ENCODE data around the gene PCDHGB3.
"Not testable (repeated sequence)": the region's sequence is repeated elsewhere in the genome, so short reads cannot be mapped to it uniquely, and the experiment has no call there.

PCDHGB3 gene

DNA sequence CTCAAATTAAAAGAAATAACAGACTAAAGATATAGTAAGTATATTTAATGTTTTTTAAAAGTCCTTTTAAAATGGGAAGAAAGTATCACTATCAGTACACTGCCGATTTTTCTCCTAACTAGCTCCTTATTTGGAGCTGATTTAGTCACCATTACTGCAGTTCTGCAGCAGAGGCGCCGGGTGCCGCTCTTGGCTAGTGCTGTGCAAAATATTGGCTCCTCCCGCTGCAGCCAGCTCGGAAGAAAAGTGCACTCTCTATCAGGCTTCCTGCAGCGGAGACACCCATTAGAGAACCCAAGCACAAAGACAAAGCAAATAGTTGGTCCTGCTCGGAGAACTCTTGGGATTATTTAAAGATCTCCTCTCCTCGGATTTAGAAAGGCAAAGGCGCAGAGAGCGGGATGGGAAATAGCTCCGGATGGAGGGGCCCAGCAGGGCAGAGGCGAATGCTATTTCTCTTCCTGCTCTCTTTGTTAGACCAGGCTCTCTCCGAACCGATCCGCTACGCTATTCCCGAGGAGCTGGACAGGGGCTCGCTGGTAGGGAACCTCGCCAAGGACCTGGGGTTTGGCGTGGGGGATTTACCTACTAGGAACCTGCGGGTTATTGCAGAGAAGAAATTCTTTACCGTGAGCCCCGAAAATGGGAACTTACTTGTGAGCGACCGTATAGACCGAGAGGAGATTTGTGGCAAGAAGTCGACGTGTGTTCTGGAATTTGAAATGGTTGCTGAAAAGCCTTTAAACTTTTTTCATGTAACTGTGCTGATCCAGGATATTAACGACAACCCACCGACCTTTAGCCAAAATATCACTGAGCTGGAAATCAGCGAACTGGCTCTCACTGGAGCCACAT is at the start of gene PCDHGB3:
Gene PCDHGB3 (plus strand): TSS at position 249 of the 855 bp plus-strand sequence. CDS start 153 bp downstream, at position 402.
- peak; percentile 79 for DNase-seq (ENCODE audit: low read depth)

DNA sequence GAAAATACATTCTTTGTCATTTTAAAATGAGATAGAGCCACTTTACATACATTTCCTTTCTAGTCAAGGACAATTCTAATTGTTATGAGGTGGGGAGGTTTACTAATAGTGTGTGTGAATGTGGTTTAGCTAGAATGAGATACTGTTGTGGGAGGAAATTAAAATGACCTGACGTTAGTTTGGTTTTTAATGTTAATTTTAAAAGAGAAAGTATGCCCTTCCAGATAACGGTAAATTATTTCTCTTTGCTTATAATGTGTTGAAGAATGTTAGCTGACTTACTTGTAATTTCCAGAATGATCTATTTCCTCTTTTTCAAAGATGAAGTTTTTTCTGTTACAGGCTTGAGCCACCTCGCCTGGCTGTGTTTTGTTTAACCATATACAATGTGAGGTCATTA is 47.8 kb upstream of the PCDHGB3 start:
- DNase-seq (ENCODE audit: low read depth), result no peak

DNA sequence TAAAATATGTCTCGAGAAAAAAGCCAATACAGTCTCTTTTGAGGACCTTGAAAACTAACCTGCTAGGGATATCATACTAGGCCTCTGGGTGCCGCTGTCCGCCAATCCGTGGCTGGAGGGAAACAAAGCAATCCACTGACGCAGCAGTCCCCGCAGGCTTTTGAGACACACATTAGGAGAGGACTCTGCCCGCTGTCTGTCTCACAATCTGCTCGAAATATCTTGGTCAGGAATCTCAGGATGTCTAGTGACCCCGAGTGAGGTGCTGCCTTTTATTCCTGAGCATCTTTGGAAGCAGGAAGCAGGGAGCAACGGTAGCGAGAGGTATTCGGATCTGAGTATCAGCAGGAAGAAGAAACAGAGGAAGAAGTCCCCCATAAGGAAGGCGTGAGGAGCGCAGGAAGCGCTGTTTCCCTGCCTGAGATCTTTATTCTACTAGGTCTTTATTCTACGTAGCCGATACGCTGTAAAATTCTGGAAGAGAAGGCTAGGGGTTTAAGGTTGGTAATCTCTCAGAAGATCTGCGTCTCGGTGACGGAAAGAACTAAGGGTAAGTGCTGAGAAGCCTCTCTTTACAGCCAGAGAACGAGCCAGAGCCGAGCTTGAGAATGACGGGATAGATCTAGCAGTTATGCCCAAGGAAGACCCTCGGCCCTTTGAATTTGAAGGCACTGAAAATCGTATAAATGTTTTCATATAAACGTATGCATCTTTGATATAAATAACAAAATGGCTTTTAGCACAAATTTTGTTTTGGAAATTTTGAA is 43.8 kb upstream of the PCDHGB3 start:
- peak; percentile 76 for DNase-seq (ENCODE audit: low read depth)

DNA sequence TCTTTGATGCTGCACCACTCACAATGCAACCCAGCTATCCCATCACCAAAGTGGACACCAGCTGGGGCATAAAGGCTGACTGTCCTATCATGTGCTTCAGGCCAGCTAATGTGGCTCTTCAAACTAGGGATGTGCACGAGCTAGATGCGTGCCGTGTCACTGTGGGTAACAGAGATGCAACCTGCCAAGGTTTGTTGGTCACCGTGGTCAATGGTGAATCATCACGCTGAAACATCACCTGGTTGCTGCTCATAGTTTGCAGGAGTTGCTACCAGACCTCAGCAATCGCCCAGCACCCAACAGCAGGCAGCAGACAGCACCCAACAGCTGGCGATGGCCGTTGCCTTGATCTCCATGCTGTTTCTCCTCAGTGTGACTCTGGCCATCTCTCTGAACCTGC is 41.8 kb upstream of the PCDHGB3 start:
- no peak for DNase-seq (ENCODE audit: low read depth)

DNA sequence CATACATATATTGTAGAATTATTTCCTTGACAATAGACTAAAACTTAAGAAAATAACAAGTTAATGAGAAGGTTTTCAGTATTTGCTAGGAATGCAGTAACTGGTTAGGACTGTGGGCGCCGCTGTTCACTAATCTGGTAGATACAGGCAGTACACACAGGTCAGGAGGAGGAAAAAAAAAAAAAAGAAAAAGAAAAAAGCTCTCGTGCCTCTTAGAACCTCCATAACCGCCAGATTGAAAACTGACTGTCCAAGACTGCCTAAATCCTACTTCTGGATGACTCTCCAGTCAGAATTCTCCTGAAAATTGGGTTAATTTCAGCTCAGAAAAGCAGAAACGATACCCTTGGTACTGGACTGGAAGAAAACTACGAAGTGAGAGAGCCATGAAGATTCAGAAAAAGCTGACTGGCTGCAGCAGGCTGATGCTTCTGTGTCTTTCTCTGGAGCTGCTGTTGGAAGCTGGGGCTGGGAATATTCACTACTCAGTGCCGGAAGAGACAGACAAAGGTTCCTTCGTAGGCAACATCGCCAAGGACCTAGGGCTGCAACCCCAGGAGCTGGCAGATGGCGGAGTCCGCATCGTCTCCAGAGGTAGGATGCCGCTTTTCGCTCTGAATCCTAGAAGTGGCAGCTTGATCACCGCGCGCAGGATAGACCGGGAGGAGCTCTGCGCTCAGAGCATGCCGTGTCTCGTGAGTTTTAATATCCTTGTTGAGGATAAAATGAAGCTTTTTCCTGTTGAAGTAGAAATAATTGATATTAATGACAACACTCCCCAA is 39.6 kb upstream of the PCDHGB3 start, which contains the start of gene PCDHGA1:
Gene PCDHGA1 (plus strand): TSS at position 216 of the 782 bp plus-strand sequence.
- peak; percentile 71 for DNase-seq (ENCODE audit: low read depth)

DNA sequence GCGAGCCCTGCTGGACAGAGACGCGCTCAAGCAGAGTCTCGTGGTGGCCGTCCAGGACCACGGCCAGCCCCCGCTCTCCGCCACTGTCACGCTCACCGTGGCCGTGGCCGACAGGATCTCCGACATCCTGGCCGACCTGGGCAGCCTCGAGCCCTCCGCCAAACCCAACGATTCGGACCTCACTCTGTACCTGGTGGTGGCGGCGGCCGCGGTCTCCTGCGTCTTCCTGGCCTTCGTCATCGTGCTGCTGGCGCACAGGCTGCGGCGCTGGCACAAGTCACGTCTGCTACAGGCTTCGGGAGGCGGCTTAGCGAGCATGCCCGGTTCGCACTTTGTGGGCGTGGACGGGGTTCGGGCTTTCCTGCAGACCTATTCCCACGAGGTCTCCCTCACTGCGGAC is 37.5 kb upstream of the PCDHGB3 start:
- DNase-seq (ENCODE audit: low read depth), result not testable (repeated sequence)

DNA sequence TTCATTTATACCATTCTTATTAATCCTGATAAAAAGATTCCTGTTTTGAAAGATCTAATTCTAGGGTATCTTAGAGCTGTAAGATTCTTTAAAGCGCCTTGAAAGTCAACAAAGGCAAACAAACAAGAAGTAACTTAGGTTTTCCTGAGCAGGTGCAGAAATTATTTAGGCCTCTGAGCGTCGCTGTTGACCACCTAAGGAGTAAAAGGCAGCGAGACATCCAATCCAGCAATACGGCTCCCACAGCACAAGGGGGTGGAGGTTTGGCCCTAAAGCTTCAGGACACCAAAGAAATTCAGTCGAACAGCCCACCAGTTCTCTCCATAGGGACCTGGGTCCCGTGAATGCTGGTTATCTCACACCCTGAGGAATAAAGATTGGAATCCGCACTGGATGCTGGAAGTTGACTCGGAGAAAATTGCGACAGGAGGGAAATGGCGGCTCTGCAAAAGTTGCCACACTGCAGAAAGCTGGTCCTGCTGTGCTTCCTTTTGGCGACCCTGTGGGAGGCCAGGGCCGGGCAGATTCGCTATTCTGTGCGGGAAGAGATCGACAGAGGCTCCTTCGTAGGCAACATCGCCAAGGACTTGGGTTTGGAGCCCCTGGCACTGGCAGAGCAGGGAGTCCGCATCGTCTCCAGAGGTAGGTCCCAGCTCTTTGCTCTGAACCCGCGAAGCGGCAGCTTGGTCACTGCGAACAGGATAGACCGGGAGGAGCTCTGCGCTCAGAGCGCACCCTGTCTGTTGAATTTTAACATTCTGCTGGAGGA is 31.3 kb upstream of the PCDHGB3 start, which contains the start of gene PCDHGA2:
Gene PCDHGA2 (plus strand): TSS at position 223 of the 769 bp plus-strand sequence.
- DNase-seq (ENCODE audit: low read depth), result peak; percentile 73

DNA sequence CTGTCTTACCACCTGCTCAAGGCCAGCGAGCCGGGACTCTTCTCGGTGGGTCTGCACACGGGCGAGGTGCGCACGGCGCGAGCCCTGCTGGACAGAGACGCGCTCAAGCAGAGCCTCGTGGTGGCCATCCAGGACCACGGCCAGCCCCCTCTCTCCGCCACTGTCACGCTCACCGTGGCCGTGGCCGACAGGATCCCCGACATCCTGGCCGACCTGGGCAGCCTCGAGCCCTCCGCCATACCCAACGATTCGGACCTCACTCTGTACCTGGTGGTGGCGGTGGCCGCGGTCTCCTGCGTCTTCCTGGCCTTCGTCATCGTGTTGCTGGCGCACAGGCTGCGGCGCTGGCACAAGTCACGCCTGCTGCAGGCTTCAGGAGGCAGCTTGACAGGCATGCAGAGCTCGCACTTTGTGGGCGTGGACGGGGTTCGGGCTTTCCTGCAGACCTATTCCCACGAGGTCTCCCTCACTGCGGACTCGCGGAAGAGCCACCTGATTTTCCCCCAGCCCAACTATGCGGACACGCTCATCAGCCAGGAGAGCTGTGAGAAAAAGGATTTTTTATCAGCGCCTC is 29.2 kb upstream of the PCDHGB3 start:
- not testable (repeated sequence) for DNase-seq (ENCODE audit: low read depth)

DNA sequence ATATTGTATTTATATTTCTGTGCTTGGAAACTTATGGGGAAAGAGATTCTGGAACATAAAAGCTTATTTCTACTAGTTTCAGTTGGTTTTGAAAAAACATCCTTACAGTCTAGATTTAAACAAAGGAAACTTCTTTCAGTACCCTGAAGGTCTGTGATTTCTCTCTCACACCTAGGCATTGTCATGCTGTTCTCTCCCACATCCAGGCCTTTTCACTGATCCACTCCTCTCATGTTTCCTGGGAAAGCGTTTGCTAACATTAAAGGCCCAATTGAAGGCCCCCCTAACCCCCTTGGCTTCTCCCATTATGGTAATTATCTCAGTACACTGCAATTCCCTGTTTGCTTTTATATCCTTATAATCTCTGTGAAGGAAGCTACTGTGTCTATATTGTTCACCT is 27.3 kb upstream of the PCDHGB3 start:
- DNase-seq (ENCODE audit: low read depth), result no peak

DNA sequence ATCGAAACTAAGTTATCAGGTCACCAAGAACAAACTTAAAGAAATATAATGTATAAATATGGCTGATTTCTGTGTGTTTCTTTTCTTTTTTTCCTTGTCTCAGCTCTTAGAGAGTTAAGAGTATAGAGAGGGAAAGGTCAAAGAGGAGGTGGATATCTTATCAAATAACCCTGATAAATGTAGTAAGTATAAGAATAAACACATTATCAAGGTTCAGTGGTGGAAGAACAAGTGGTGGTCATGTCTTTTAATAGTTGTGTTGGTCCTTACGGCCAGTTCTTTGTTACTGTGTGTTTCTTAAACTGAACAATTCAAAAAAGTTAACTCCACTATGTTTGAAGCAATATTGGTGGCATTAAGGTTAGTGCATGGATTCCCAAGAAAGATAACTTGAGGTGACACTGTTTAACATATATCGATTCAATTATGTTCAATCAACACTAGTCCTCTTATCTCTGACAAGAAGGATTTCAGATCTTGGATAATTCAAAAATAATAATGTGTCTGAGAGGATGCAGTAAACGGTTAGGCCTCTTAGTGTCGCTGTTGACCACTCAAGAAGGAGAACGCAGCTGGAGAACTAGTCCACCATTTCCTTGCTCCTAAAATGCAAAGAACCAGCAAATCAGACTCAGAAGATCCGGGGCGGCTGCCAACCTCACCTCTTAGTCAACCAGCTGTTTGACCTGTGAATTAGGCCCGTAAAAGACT is 26.6 kb upstream of the PCDHGB3 start, which contains the start of gene PCDHGA3:
Gene PCDHGA3 (plus strand): TSS at position 588 of the 711 bp plus-strand sequence. CDS start 205 bp downstream, outside the sequence.
- DNase-seq (ENCODE audit: low read depth), result peak; percentile 62

DNA sequence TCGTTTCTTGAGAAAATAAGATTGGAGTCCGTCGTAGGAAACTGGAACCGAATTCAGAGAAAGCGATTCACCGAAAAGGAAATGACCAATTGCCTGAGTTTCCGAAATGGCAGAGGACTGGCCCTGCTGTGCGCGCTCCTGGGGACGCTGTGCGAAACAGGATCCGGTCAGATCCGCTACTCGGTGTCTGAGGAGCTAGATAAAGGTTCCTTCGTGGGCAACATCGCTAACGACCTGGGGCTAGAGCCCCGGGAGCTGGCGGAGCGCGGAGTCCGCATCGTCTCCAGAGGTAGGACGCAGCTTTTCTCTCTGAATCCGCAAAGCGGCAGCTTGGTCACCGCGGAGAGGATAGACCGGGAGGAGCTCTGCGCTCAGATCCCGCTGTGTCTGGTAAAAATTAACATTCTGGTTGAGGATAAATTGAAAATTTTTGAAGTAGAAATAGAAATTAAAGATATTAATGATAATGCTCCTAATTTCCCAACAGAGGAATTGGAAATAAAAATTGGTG is 26.0 kb upstream of the PCDHGB3 start:
- no peak for DNase-seq (ENCODE audit: low read depth)

DNA sequence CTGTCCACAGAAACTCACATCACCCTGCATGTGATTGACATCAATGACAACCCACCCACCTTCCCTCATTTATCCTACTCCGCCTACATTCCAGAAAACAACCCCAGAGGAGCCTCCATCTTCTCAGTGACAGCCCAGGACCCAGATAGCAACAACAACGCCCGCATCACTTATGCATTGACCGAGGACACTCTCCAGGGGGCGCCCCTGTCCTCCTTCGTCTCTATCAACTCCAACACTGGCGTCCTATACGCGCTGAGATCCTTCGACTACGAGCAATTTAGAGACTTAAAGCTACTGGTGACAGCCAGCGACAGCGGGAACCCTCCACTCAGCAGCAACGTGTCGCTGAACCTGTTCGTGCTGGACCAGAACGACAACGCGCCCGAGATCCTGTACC is 24.7 kb upstream of the PCDHGB3 start:
- no peak for DNase-seq (ENCODE audit: low read depth)

DNA sequence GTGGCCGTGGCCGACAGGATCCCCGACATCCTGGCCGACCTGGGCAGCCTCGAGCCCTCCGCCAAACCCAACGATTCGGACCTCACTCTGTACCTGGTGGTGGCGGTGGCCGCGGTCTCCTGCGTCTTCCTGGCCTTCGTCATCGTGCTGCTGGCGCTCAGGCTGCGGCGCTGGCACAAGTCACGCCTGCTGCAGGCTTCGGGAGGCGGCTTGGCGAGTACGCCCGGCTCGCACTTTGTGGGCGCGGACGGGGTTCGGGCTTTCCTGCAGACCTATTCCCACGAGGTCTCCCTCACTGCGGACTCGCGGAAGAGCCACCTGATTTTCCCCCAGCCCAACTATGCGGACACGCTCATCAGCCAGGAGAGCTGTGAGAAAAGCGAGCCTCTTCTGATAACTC is 24.0 kb upstream of the PCDHGB3 start:
- DNase-seq (ENCODE audit: low read depth), result not testable (repeated sequence)

DNA sequence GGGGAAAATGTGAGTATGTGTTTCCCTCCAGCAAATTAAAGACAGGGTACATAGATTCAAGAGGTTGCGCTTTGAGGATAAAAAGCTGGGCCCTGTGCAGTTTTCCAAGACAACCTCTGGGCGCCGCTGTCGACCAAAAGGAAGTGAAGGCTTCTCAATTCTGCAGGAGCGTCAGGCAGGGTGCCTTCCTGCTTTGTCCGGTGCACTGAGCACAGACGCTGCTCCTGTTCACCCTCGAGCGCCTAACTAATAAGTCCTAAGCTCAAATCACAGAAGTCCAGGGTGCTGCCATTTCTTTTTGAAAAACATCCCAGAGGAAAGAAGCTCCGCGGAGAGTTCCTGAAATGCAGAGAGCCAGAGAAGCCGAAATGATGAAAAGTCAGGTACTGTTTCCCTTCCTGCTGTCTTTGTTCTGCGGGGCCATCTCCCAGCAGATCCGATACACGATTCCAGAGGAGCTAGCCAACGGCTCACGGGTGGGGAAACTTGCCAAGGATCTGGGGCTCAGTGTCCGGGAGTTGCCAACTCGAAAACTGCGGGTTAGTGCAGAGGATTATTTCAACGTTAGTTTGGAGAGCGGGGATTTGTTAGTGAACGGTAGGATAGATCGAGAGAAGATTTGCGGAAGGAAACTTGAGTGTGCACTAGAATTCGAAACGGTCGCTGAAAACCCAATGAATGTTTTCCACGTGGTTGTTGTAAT is 20.0 kb upstream of the PCDHGB3 start, which contains the start of gene PCDHGB1:
Gene PCDHGB1 (plus strand): TSS at position 183 of the 703 bp plus-strand sequence. CDS start 162 bp downstream, at position 345.
- DNase-seq (ENCODE audit: low read depth), result peak; percentile 36

DNA sequence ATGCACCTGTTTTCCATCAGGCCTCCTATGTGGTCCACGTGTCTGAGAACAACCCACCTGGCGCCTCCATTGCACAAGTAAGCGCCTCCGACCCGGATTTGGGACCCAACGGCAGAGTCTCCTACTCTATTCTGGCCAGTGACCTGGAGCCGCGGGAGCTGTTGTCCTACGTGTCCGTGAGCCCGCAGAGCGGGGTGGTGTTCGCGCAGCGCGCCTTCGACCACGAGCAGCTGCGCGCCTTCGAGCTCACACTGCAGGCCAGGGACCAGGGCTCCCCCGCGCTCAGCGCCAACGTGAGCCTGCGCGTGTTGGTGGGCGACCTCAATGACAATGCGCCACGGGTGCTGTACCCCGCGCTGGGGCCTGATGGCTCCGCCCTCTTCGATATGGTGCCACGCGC is 18.5 kb upstream of the PCDHGB3 start:
- no peak for DNase-seq (ENCODE audit: low read depth)

DNA sequence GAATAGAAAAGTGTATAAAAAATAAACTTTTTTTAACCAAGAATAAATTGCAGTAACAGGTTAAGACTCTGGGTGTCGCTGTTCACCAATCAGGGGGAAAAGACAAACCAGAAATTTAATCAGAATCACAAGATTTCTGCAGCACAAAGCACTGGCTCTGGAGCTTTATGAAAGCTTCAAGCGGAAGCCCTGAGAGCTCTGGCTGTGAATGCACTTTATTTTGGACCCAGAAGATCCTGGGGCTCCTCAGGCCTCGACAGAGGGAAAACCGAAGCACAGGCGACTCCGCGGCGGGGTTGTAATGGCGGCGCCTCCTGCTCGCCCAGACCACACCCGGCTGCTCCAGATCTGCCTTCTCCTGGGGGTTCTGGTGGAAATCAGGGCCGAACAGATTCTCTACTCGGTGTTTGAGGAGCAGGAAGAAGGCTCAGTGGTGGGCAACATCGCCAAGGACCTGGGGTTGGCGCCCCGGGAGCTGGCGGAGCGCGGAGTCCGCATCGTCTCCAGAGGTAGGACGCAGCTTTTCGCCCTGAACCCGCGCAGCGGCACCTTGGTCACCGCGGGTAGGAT is 15.1 kb upstream of the PCDHGB3 start, which contains the start of gene PCDHGA4:
Gene PCDHGA4 (plus strand): TSS at position 122 of the 570 bp plus-strand sequence. CDS start 87 bp downstream, at position 209.
- DNase-seq (ENCODE audit: low read depth), result no peak

DNA sequence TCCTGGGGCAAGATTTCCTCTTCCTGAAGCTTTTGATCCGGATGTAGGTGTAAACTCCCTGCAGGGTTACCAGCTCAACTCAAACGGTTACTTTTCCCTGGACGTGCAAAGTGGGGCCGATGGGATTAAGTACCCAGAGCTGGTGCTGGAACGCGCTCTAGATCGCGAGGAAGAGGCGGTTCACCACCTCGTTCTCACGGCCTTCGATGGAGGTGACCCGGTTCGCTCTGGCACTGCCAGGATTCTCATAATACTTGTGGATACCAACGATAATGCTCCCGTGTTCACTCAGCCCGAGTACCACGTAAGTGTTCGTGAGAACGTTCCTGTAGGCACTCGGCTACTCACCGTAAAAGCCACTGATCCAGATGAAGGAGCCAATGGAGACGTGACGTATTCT is 14.4 kb upstream of the PCDHGB3 start:
- DNase-seq (ENCODE audit: low read depth), result no peak

DNA sequence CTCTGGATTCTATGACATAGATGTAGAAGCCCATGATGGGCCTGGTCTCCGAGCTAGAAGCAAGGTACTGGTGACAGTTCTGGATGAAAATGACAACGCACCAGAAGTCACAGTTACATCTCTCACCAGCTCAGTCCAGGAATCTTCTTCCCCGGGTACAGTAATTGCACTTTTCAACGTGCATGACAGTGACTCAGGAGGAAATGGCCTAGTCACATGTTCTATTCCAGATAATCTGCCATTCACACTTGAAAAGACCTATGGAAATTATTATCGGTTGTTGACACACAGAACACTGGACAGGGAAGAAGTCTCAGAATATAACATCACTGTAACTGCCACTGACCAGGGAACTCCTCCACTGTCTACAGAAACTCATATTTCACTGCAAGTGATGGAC is 13.9 kb upstream of the PCDHGB3 start:
- no peak for DNase-seq (ENCODE audit: low read depth)

DNA sequence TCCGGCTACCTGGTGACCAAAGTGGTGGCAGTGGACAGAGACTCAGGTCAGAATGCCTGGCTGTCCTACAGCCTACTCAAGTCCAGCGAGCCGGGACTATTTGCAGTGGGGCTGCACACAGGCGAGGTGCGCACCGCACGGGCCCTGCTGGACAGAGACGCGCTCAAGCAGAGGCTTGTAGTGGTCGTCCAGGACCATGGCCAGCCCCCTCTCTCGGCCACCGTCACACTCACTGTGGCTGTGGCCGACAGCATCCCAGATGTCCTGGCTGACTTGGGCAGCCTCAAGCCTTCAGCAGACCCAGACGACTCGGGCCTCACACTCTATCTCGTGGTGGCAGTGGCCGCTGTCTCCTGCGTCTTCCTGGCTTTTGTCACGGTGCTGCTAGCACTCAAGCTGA is 13.1 kb upstream of the PCDHGB3 start:
- DNase-seq (ENCODE audit: low read depth), result no peak

Measured in EH (cell line).